Osteocyte (in vitro differentiated cells): Measurements from ENCODE around the gene KRTAP2-2. TPM values are rescaled to one million over a fixed set of nuclear protein-coding genes. Genes with fewer than 3 reads are reported as not detected.
A peak's percentile ranks its signal among the peaks of the same experiment; 100 is the strongest.
"Not testable (repeated sequence)": the region's sequence is repeated elsewhere in the genome, so short reads cannot be mapped to it uniquely, and the experiment has no call there.

Experiments used
- DNase-seq: peaks from one replicate; pipeline ENCODE4 v3.0.0; 2021; ENCODE audit warnings: mixed read lengths; ENCODE audit not compliant: unreplicated experiment; ENCODE audit errors: extremely low spot score
- H3K27ac Mint-ChIP-seq: one replicate; pipeline ENCODE4 v1.8.0; 2021; ENCODE audit warnings: mild to moderate bottlenecking, mixed read lengths; ENCODE audit not compliant: unreplicated experiment
- H3K27me3 Mint-ChIP-seq: one replicate; pipeline ENCODE4 v1.8.0; 2021; ENCODE audit warnings: mixed read lengths; ENCODE audit not compliant: unreplicated experiment
- H3K36me3 Mint-ChIP-seq: one replicate; pipeline ENCODE4 v1.8.0; 2021; ENCODE audit warnings: mixed read lengths; ENCODE audit not compliant: unreplicated experiment
- H3K4me1 Mint-ChIP-seq: one replicate; pipeline ENCODE4 v1.8.0; 2021; ENCODE audit warnings: mixed read lengths; ENCODE audit not compliant: unreplicated experiment
- H3K4me3 Mint-ChIP-seq: one replicate; pipeline ENCODE4 v1.8.0; 2021; ENCODE audit warnings: mild to moderate bottlenecking, moderate library complexity, mixed read lengths; ENCODE audit not compliant: unreplicated experiment
- H3K9me3 Mint-ChIP-seq: one replicate; pipeline ENCODE4 v1.8.0; 2021; ENCODE audit warnings: mixed read lengths; ENCODE audit not compliant: unreplicated experiment
- long read RNA-seq: library from polyadenylated mRNA; unstranded; transcript quantifications from one replicate; pipeline ENCODE4 v2.0.0, GENCODE V29; 2021
- total RNA-seq: library from RNA; stranded (reverse); gene quantifications from 2 replicates; pipeline ENCODE4 v1.2.1, GENCODE V29; 2021
- TF ChIP-seq, protein P1 (sequence below): fragments of 200-600 bp; sonication (generic); IDR thresholded peaks from 2 replicates; pipeline ENCODE4 v1.5.0; 2021; ENCODE audit warnings: antibody characterized with exemption, mild to moderate bottlenecking, moderate library complexity

The KRTAP2-2 gene, protein sequence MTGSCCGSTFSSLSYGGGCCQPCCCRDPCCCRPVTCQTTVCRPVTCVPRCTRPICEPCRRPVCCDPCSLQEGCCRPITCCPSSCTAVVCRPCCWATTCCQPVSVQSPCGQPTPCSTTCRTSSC
- total RNA-seq: not detected in 2 replicates
- long read RNA-seq: 0 reads

DNA sequence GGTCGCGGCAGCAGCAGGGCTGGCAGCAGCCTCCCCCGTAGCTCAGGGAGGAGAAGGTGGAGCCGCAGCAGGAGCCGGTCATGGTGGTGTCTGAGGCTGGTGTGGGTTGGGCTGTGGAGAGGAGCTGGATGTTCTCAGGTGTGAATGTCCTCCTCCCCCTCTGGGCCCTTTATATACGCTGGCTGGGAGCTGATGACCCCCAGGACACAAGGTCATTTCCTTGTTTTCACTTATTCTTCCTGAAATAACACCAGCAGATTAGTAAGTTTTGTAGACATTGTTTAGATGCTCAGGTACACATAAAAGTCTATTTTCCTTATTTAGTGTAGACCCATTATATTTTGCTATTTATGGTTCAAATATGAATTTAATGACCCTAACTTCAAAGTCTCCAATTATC is at the start of gene KRTAP2-2:
Gene KRTAP2-2, minus strand, starts transcription at position 101 of the 400 bp plus-strand sequence. Its CDS starts 19 bp downstream, at position 82.
- Mint-ChIP-seq H3K9me3 (peaks cover 10% of the 10 kb centered on the region), H3K4me1 (peaks cover 15% of the 10 kb centered on the region)
- not testable (repeated sequence) for H3K27ac Mint-ChIP-seq, H3K4me3 Mint-ChIP-seq, DNase-seq, H3K27me3 Mint-ChIP-seq, H3K36me3 Mint-ChIP-seq

DNA sequence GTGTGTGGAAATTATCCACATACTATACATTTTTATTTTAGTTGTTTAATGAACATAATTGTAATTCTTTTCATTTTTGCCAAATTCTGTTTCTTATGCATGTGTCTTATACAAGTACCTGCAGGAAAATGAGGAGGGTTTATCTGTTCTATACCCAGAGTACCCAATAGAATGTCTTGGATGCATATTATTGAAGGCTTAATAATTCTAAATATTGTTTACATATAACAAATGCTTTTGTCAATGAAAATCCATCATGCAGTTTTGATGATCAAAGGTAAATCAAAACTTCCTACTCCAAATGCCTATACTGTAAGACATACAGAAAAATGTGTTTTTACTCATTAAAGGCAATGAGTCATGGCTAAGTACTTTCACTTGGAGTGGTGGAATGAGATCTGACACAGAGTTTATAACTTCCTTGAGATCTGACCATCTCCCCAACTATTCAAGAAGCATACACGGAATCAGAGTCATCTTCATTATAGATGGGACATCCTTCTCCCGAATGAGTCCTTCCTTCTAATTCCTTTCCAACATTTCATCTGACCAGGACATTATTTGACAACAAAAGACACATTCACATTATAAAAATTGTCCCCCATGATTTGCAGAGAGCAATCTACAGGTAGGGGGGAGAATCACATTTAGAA is 49.5 kb upstream of the KRTAP2-2 start:
- Mint-ChIP-seq H3K4me1 (peaks cover 38% of the 10 kb centered on the region), H3K27ac (peak overlapping the region; percentile 27)
- H3K36me3 Mint-ChIP-seq, H3K27me3 Mint-ChIP-seq, DNase-seq, H3K9me3 Mint-ChIP-seq, H3K4me3 Mint-ChIP-seq: not testable (repeated sequence)

DNA sequence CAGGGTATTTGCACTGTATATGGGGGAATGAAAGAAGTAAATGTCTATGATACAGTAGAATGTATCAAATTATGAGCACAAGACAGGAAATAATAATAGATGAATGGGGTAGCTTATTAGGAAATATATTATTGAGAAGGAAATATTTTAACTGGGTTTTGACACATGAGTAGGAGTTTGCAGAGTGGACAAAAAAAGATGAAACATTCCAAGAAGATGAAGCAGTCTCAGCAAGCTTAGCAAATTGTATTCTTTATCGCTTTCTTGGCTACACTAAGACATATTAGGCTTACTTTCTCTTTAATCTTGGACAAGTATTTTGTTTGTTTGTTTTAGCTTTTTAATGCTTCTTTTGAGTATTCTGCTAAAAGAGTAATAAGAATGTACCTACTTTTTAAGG is 48.9 kb upstream of the KRTAP2-2 start:
- Mint-ChIP-seq H3K4me1 (peaks cover 40% of the 10 kb centered on the region), H3K36me3 (no peaks in the 10 kb centered on the region), H3K27me3 (no peaks in the 10 kb centered on the region), H3K9me3 (no peaks in the 10 kb centered on the region), H3K4me3 (no peak overlapping the region), H3K27ac (no peak overlapping the region)
- TF ChIP-seq, protein P1, sequence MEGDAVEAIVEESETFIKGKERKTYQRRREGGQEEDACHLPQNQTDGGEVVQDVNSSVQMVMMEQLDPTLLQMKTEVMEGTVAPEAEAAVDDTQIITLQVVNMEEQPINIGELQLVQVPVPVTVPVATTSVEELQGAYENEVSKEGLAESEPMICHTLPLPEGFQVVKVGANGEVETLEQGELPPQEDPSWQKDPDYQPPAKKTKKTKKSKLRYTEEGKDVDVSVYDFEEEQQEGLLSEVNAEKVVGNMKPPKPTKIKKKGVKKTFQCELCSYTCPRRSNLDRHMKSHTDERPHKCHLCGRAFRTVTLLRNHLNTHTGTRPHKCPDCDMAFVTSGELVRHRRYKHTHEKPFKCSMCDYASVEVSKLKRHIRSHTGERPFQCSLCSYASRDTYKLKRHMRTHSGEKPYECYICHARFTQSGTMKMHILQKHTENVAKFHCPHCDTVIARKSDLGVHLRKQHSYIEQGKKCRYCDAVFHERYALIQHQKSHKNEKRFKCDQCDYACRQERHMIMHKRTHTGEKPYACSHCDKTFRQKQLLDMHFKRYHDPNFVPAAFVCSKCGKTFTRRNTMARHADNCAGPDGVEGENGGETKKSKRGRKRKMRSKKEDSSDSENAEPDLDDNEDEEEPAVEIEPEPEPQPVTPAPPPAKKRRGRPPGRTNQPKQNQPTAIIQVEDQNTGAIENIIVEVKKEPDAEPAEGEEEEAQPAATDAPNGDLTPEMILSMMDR: no peak
- DNase-seq: no peak

DNA sequence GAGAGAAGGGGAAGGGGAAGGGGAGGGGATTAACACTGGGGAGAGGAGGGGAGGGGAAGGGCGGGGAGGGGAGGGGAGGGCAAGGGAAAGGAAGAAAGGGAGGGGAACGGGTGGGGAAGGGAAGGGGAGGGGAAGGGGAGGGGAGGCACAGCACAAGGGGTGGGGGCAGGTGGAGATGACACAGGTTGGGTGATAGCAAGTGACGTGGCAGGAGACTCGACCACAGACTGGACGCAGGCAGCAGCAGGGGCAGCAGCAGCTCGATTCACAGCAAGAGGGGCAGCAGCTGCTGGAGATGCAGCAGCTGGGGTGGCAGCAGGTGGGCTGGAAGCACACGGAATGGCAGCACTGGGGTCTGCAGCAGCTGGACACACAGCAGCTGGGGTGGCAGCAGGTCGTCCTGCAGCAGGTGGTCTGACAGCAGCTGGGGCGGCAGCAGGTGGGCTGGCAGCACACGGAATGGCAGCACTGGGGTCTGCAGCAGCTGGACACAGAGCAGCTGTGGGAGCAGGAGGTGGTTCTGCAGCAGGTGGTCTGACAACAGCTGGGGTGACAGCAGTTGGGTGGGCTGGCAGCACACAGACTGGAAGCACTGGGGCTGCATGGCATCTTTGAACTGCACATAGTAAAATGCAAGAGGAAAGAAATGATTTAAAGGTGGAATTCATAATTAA is 46.7 kb upstream of the KRTAP2-2 start, which contains the start of gene KRTAP4-16:
Gene KRTAP4-16, minus strand, starts transcription at position 624 of the 674 bp plus-strand sequence. Its CDS starts 0 bp downstream, at position 624.
- DNase-seq: no peak
- H3K4me3 Mint-ChIP-seq: no peak within 1 kb of the TSS
- no peaks in the 10 kb centered on the region for H3K9me3 Mint-ChIP-seq
- TF ChIP-seq, protein P1: no peak
- no peak within 1 kb of the TSS for H3K27ac Mint-ChIP-seq
- no peaks in the 10 kb centered on the region for H3K36me3 Mint-ChIP-seq
- no peaks in the 10 kb centered on the region for H3K27me3 Mint-ChIP-seq
- H3K4me1 Mint-ChIP-seq: peaks cover 57% of the 10 kb centered on the region

DNA sequence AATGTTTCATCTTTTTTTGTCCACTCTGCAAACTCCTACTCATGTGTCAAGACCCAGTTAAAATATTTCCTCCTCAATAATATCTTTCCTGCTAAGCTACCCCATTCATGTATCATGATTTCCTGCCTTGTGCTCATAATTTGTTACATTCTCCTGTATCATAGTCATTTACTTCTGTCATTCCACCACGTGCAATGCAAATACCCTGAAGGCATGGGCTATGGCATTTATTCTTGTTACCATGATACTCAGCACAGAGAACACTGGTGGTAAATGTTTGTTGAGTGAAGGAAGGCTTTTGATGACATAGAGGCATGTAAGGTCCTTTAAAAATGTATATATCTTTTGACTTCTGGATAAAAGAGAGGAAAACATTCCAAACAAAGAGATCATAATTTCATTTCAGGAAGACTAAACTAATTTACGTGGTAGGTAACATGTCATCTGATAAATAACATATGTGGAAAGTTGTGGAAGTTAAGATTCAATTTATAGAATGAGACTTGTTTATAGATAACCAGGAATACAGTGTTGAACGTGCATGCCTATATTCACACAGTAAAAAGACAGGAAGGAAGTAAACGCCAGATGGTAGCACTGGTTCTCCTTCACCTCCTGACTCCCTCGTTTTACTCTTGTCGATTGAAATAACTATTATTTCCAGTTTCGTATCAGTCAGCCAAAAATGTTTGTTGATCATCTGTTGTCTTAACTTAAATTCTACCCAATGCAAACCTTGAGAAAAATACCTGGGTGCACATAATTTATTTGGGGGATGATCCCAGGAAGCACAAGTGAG is 44.9 kb upstream of the KRTAP2-2 start:
- H3K4me1 Mint-ChIP-seq: peaks cover 53% of the 10 kb centered on the region
- H3K27me3 Mint-ChIP-seq, H3K9me3 Mint-ChIP-seq, H3K36me3 Mint-ChIP-seq, DNase-seq, H3K4me3 Mint-ChIP-seq: not testable (repeated sequence)
- H3K27ac Mint-ChIP-seq: peak overlapping the region; percentile 79

DNA sequence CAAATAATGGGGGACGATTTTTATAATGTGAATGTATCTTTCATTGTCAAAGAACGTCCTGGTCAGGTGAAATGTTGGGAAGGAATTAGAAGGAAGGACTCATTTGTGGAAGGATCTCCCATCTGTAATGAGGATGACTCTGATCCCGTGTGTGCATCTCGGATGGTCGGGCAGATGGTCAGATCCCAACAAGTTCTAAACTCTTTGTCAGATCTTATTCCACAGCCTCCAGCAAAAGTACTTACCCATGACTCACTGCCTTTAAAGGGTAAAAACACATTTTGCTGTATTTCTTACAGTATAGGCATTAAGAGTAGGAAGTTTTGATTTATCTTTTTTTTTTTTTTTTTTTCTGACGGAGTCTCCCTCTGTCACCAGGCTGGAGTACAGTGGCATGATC is 43.5 kb upstream of the KRTAP2-2 start:
- Mint-ChIP-seq H3K9me3 (no peaks in the 10 kb centered on the region), H3K4me1 (peaks cover 40% of the 10 kb centered on the region), H3K27ac (peak overlapping the region; percentile 73), H3K36me3 (no peaks in the 10 kb centered on the region), H3K4me3 (no peak overlapping the region), H3K27me3 (no peaks in the 10 kb centered on the region)
- no peak for DNase-seq
- TF ChIP-seq, protein P1: no peak
